T-helper 17 cell (primary cell): ENCODE measurements around the gene RNF208. TPM values are rescaled to one million over a fixed set of nuclear protein-coding genes. Genes with fewer than 3 reads are reported as not detected.
"Not testable (repeated sequence)": the region's sequence is repeated elsewhere in the genome, so short reads cannot be mapped to it uniquely, and the experiment has no call there.

Experiments
- ATAC-seq: fragments of 150-1000 bp; cut with Tn5 transposase; 2 replicates; pipeline ENCODE4 v1.10.0; 2021; ENCODE audit warnings: mild to moderate bottlenecking, moderate library complexity
- DNase-seq, 3 donors: peaks; one replicate each; pipeline versions ENCODE4 v3.0.0 to v3.0.0-alpha.2; 2020 to 2021
- H3K9me3 ChIP-seq: one replicate; pipeline ENCODE4 v1.7.0; 2013; ENCODE audit warnings: low read length, mild to moderate bottlenecking; ENCODE audit not compliant: control insufficient read depth, poor library complexity, severe bottlenecking
- H3K27ac Mint-ChIP-seq: one replicate; pipeline ENCODE4 v1.8.0; 2022; ENCODE audit warnings: mild to moderate bottlenecking, moderate library complexity, mixed read lengths
- H3K27me3 Mint-ChIP-seq: one replicate; pipeline ENCODE4 v1.8.0; 2022; ENCODE audit warnings: mixed read lengths
- H3K36me3 Mint-ChIP-seq: one replicate; pipeline ENCODE4 v1.8.0; 2022; ENCODE audit warnings: low read depth, mixed read lengths
- H3K4me1 Mint-ChIP-seq: one replicate; pipeline ENCODE4 v1.8.0; 2022; ENCODE audit warnings: mild to moderate bottlenecking, mixed read lengths
- H3K4me3 Mint-ChIP-seq: one replicate; pipeline ENCODE4 v1.8.0; 2022; ENCODE audit warnings: mild to moderate bottlenecking, moderate library complexity, mixed read lengths
- total RNA-seq, 4 donors: library from RNA in 2 of 4; stranded (reverse) in 2 of 4; gene quantifications; one replicate each; pipeline ENCODE4 v1.2.3 and lab custom pipeline; 2022 to 2026

The RNF208 gene
- total RNA-seq, 2 donors from 2014 or later, result 1.2 to 5.3 TPM

DNA sequence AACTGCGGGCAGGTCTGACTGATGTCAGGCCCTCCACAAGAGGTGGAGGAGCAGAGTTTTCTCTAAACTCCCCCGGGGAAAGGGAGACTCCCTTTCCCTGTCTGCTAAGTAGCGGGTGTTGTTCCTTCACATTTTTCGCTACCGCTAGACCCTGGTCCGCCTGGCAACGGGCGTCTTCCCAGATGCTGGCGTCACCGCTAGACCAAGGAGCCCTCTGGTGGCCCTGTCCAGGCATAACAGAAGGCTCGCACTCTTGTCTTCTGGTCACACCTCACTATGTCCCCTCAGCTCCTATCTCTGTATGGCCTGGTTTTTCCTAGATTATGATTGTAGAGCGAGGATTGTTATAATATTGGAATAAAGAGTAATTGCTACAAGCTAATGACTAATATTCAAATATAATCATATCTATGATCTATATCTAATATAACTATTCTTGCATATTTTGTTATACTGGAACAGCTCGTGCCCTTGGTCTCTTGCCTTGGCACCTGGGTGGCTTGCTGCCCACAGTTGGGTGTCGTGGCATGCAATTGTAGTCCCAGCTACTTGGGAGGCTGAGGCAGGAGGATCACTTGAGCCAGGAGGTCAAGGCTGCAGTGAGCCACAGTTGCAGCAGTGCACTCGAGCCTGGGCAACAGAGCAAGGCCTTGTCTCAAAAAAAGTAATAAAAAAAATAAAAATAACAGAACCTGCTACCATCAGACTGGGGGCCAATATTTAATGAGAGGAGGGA is 40.3 kb upstream of the RNF208 start:
- H3K4me3 Mint-ChIP-seq, H3K4me1 Mint-ChIP-seq, DNase-seq, H3K27ac Mint-ChIP-seq, H3K36me3 Mint-ChIP-seq, H3K27me3 Mint-ChIP-seq, H3K9me3 ChIP-seq, ATAC-seq: not testable (repeated sequence)

DNA sequence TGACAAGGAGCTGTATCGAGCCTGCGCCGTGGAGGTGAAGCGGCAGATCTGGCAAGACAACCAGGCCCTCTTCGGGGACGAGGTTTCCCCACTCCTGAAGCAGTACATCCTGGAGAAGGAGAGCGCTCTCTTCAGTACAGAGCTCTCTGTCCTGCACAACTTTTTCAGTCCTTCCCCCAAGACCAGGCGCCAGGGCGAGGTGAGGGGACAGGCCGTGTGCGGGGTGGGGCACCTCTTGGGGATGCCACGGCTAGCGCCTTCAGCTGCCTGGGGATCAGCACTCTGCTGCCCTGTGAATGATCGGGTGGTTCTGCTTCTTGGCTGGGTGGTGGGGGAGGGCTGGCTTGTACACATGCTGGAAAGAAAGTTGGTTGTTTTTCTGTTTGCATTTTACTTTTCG is 34.8 kb upstream of the RNF208 start:
- Mint-ChIP-seq H3K36me3 (no peaks in the 10 kb centered on the region), H3K4me3 (peak overlapping the region; percentile 88), H3K4me1 (peaks cover 10% of the 10 kb centered on the region), H3K27ac (no peak overlapping the region), H3K27me3 (no peaks in the 10 kb centered on the region)
- ATAC-seq (no peak), DNase-seq (no peak)
- H3K9me3 ChIP-seq, result no peaks in the 10 kb centered on the region

DNA sequence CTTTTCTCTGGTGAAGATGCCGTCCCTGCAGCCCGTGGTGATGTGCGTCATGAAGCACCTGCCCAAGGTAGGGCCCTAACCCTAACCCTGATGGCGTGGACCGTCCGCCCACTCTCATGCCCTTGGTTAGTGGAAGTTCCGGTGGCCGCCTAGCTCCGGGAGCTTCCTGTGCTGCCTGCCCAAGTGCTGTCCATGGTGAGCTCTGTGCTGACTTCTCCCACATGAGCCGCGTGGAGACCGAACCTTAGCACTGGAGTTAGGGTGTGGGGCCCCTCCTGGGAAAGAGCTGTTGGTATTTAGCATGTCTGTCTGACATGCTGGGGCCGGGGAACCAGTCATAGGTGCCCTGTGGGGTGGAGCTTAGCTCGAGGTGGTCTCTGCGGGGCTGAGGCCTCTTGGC is 34.3 kb upstream of the RNF208 start:
- H3K4me1 Mint-ChIP-seq, result peaks cover 10% of the 10 kb centered on the region
- DNase-seq (no peak), ATAC-seq (no peak)
- H3K36me3 Mint-ChIP-seq, result no peaks in the 10 kb centered on the region
- H3K27ac Mint-ChIP-seq, result peak overlapping the region; percentile 56
- H3K4me3 Mint-ChIP-seq, result peak overlapping the region; percentile 88
- H3K9me3 ChIP-seq, result no peaks in the 10 kb centered on the region
- no peaks in the 10 kb centered on the region for H3K27me3 Mint-ChIP-seq

DNA sequence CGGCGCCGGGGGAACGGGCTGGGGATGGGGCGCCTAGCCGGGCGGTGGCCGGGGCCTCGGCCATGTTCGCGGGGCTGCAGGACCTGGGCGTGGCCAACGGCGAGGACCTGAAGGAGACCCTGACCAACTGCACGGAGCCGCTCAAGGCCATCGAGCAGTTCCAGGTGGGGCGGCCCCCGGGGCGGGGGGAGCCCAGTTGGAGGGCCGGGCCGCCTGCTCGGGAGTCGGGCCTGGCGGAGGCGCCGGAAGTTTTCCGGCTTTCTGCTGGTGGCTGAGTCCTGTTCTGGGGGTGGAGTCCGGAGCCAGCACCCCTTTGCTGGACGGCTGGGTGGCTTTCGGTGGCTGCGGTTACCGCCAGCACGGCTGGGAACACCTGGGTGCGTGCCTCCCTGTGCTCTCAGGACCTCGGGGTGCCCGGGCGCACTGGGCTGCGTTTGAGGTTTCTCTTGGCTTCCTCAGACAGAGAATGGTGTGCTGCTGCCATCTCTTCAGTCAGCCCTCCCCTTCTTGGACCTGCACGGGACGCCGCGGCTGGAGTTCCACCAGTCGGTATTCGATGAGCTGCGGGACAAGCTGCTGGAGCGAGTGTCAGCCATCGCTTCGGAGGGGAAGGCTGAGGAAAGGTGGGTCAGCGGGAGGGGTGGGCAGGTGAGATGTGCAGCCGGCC is 33.5 kb upstream of the RNF208 start:
- Mint-ChIP-seq H3K4me3 (peak overlapping the region; percentile 88), H3K4me1 (peaks cover 10% of the 10 kb centered on the region), H3K27me3 (no peaks in the 10 kb centered on the region), H3K36me3 (no peaks in the 10 kb centered on the region), H3K27ac (peak overlapping the region; percentile 56)
- ATAC-seq, result no peak
- no peaks in the 10 kb centered on the region for H3K9me3 ChIP-seq
- no peak for DNase-seq

DNA sequence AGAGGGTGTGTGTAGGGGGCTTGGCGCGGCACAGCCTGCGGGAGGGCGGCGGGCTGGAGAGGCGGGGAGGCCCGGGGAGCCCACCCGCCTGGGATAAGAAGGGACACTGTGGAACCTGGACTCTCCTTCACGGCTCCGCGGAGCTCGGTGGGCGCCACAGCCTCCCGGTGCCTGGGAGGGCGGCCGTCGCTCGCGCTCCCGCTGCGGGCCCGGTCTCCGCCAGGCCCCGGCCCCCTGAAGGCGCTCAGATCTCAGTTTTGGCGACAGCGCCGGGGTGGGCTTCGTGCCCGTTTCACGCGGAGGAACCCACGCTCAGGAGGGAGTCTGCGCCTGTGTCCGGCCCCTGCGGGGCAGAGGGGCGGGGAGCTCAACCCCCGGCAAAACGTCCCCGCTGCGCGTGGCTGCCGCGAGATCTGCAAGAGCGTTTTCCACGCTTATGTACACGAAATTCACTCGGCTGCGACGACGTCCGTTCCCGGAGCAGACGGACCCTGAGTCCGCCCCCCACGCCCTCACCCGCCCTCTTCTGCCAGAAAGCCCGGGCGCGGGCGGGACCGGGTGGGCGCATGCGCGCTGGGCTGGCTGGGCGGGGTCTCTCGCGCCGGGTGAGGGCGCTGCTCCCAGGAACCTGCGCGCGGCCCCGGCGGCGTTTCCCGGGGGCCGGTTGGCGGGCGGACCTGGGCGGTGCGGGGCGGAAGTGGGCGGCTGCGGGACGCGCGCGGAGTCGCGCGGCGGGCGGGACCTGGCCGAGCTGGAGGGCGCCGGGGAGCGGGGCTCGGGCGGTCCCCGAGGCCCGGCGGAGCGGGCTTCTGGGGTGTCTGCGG is 32.8 kb upstream of the RNF208 start, which contains the start of gene NELFB:
TSS of gene NELFB (plus strand) at position 704 of the 824 bp plus-strand sequence.
- peaks cover 10% of the 10 kb centered on the region for H3K4me1 Mint-ChIP-seq
- DNase-seq (peak; percentile 96 to 99 (median 98)), ATAC-seq (peak; percentile 94)
- H3K9me3 ChIP-seq, result no peaks in the 10 kb centered on the region
- H3K36me3 Mint-ChIP-seq, result no peaks in the 10 kb centered on the region
- H3K27ac Mint-ChIP-seq, result peak within 1 kb of the TSS; percentile 56
- no peaks in the 10 kb centered on the region for H3K27me3 Mint-ChIP-seq
- peak within 1 kb of the TSS; percentile 88 for H3K4me3 Mint-ChIP-seq

DNA sequence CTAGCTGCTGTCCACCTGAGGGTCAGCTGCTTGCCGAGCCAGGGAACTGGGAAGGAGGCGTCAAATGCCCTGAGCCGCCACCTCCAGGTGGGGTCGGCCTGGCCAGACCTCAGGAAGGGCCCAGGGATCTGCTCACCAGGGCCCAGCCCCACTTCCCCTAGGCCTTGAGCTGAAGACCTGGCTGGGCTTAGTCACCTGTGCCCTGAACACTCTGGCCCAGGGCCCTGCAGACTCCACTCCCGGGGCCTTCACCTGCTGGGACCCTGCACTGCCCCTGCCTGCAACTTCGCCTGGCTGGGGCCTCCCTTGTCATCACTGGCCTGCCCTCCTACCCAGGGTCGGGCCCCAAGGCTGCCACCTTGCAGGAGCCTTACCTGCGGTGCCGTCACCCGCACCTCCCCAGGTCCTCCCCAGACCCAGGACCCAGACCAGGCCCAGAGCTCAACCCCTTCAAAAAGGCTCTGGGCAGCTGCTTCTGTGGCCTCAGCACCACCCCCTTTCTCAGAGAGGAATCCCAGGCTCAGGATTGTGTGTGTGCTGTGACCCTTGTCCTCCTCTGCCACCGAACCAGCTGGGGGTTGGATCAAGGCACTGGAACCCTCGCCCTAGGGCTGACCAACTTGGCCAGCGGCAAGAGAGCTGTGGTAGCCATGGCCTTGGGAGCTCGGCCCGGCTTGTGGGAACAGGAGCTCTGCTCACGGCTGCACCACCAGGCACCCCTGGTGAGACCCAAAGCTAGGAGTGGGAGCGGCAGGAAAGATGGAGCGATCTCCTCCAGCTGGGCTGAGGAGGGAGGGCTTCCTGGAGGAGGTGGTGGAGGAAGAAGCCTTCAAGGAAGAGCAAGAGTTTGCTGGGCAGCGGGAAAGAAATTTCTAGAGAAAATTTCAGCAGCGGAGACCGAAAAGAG is 31.9 kb upstream of the RNF208 start:
- Mint-ChIP-seq H3K27ac (no peak overlapping the region), H3K27me3 (no peaks in the 10 kb centered on the region)

DNA sequence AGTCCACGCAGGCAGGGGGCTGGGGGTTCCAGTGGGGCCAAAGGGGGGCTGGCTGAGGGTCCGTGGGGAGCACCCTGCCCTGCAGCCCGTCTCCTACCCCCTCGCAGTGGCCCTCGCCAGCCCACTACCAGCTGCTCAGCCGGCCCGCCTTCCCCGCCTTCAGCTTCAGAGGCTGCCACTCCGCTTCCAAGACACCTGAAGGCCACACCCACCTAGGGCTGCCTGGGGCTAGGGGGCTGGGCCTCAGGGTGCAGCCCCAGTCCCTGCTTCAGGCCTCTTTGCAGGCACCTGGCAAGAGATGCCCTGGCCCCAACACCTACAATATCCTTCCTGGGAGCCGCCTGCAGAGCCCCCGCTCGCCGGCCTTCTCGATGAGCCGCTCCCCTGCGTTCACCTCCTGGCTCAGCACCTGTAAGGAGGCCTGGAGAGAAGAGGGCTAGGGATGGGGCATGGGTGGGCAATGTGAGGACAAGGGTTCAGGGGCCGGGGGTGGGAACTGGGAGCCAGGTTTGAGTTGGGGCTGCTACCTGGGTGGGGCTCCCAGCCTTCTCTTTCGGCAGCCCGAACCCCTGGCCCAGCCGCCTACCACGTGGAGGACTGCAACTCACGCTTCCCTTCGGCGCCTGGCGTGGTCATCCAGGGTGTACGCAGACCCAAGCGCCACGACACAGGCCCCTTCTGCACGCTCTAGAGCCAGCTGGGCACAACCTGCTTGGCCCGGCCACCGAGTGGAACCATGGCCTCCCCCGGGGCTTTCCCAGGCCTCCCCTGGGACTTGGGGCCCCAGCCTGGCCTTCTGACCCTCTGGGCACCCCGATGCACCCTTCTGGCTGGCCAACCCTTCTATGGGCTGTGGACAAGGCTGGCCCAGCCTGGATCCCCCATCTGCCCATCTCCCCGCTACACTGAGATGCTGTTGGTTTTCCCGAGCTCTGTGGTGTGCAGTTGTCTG is 30.8 kb upstream of the RNF208 start:
- ATAC-seq, result no peak
- no peaks in the 10 kb centered on the region for H3K36me3 Mint-ChIP-seq
- no peaks in the 10 kb centered on the region for H3K9me3 ChIP-seq
- peaks cover 10% of the 10 kb centered on the region for H3K4me1 Mint-ChIP-seq
- H3K27ac Mint-ChIP-seq, result no peak overlapping the region
- peak overlapping the region; percentile 12 for H3K4me3 Mint-ChIP-seq
- DNase-seq, result no peak
- no peaks in the 10 kb centered on the region for H3K27me3 Mint-ChIP-seq

More for the DNA sequence above, 31.9 kb upstream of the RNF208 start:
- Mint-ChIP-seq H3K4me1 (peaks cover 10% of the 10 kb centered on the region), H3K36me3 (no peaks in the 10 kb centered on the region), H3K4me3 (peak overlapping the region; percentile 88)
- DNase-seq (no peak), ATAC-seq (no peak)
- H3K9me3 ChIP-seq, result no peaks in the 10 kb centered on the region

DNA sequence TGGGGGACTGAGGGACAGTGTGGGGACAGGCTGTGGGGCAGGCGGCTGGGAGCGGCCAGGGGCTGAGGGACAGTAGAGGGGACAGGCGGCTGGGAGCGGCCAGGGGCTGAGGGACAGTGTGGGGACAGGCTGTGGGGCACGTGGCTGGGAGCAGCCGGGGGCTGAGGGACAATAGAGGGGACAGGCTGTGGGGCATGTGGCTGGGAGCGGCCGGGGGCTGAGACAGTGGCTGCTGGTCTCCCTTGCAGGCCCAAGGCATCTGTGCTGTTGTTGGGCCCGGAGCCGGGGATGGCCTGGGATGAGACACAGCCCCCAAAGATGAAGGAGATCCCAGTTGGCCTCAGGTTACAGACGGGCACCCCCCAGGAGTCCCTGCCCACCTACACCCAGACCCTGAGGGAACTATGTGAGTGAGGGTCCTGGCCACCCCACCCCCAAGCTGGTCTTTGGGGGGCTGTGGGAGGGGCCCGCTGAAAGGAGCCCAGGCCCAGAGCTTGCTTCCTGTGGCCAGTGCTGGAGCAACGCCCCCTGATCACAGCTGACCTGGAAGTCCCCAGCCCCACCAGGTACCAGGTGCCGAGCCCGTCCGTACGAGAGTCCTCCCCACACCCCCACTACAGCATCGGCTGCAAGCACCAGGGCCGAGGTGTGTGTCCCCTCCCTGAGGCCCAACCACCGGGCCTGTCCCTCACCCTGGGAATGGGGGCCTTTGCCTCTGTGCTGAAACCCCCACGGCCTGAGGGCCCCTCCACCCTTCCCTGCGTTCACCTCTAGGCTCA is 29.6 kb upstream of the RNF208 start:
- ATAC-seq (no peak), DNase-seq (no peak)
- H3K9me3 ChIP-seq, result no peaks in the 10 kb centered on the region
- Mint-ChIP-seq H3K4me1 (peaks cover 10% of the 10 kb centered on the region), H3K27me3 (no peaks in the 10 kb centered on the region), H3K4me3 (no peak overlapping the region), H3K27ac (no peak overlapping the region), H3K36me3 (no peaks in the 10 kb centered on the region)

DNA sequence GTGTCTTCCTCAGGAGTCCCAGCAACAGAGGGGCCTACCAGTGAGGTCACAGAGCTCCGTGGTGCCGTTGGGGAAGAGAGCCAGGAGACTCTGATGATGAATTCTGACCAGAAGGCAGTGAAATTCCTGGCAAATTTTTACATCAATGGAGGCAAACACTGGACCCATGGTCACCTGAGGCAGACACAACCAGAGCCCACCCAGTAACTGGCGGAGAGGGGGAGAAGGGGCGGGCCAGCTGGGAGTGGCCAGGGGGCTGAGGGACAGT is 29.1 kb upstream of the RNF208 start, which contains the start of gene STPG3:
TSS of gene STPG3 (plus strand) at position 93 of the 268 bp plus-strand sequence. CDS start at position 94, 1 bp downstream.
- Mint-ChIP-seq H3K4me3 (no peak within 1 kb of the TSS), H3K36me3 (no peaks in the 10 kb centered on the region), H3K27me3 (no peaks in the 10 kb centered on the region), H3K4me1 (peaks cover 5% of the 10 kb centered on the region), H3K27ac (no peak within 1 kb of the TSS)
- no peak for ATAC-seq
- DNase-seq, result no peak
- H3K9me3 ChIP-seq, result no peaks in the 10 kb centered on the region

DNA sequence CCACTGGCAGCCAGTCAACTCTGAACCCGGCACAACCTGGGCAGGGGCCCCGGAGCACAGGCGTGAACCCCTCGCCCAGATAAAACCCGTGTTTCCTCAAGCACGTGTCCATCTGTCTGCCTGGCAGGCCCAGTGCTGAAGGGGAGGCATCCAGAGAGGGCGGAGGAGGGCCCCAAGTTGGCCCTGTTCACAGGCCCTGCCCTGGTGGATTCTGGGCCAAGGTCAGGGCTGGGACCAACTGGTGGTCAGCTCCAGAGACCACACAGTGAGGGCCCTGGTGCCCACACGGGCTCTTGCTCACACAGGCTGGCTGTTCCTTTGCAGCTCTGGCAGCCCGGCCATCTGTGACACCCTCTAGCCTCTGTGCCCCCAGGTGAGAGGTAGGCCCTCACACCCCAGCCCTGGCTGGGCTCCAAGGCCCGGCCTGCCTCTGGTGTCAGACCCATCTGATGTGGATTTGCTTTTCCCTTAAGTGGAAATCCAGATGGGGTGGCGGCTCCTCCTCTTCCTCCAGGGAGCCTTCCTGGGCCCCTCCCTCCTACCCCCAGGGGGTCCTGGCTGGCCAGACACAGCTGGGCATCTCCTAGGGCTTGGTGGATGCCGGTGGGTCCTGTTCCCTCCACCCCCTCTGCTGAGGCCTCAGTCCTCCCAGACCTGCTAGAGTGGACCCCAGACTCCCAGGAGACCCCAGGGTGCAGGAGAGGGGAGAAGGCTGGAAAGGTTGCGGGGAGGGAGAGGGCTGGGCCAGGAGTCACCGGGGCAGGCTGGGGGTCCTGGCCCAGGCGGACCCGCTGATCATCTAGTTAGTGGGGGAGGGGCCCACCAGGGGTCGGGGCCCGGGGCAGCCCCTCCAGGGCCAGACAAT is 28.5 kb upstream of the RNF208 start:
- Mint-ChIP-seq H3K4me3 (no peak overlapping the region), H3K27me3 (no peaks in the 10 kb centered on the region), H3K4me1 (peaks cover 5% of the 10 kb centered on the region), H3K36me3 (no peaks in the 10 kb centered on the region), H3K27ac (no peak overlapping the region)
- ATAC-seq (no peak), DNase-seq (no peak)
- H3K9me3 ChIP-seq, result no peaks in the 10 kb centered on the region

DNA sequence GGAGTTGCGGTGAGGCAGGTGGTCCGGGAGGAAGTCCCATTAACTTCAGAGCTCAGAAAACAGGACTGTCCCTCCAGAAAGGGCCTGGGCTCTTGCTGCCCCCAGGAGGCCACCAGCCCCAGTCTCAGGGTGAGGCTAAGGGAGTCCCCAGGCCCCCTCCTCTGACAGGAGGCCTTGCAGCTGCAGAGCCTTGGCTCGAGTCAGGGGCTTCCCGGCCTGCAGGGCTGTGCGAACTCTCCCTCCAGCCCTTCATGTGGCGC is 25.8 kb upstream of the RNF208 start:
- Mint-ChIP-seq H3K4me3 (no peak overlapping the region), H3K4me1 (peaks cover 4% of the 10 kb centered on the region), H3K27ac (peak overlapping the region; percentile 45), H3K36me3 (no peaks in the 10 kb centered on the region), H3K27me3 (no peaks in the 10 kb centered on the region)
- H3K9me3 ChIP-seq, result no peaks in the 10 kb centered on the region
- DNase-seq, result no peak
- no peak for ATAC-seq
